HG03378 (cell line): ENCODE data around the gene ANO2.
"Not testable (repeated sequence)": the region's sequence is repeated elsewhere in the genome, so short reads cannot be mapped to it uniquely, and the experiment has no call there.

Experiments used
- ATAC-seq: cut with Tn5 transposase; IDR thresholded peaks from one replicate; pipeline ENCODE4 v1.9.1; 2021; ENCODE audit warnings: mild to moderate bottlenecking, moderate library complexity; ENCODE audit not compliant: unreplicated experiment

The ANO2 gene

DNA sequence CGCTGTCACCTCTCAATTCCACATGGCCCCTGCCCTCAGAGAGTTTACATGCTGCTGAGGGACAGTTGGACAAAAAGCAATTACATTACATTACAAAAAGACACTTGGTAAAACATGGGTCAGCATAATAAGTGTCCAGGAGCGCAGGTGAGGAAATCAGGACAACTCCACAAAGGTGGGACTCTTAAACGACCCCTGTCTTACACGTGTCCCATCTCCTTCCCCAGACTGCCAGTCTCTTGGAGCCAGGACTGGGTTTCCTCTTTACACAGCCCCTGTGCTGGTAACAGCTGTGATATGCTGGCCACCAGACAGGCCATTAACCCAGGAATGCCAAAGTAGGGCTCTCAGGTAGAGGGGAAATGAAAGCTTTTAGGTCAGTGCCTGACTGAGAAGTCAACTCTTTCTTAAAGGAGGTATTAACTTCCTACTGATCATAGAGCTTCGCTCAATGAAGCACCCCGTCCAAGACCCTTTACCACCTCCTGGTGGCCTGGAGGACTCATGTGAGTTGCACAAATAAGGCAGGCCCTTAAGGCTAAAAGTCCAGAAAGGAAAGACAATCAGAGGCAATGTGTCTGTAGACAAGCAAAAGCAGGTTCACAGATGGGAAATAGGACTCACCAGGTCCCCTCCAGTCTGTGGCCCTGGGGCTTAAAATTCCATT lies 55.5 kb downstream of the ANO2 start:
- ATAC-seq: no peak

GRCh38 chr12:5888816-5889315 lies 56.2 kb downstream of the ANO2 start:
- no peak for ATAC-seq

GRCh38 chr12:5887819-5888218 lies 57.2 kb downstream of the ANO2 start:
- ATAC-seq: not testable (repeated sequence)

- no peak for ATAC-seq
Observed at GRCh38 chr12:5884866-5885265, 60.2 kb downstream of the ANO2 start.

DNA sequence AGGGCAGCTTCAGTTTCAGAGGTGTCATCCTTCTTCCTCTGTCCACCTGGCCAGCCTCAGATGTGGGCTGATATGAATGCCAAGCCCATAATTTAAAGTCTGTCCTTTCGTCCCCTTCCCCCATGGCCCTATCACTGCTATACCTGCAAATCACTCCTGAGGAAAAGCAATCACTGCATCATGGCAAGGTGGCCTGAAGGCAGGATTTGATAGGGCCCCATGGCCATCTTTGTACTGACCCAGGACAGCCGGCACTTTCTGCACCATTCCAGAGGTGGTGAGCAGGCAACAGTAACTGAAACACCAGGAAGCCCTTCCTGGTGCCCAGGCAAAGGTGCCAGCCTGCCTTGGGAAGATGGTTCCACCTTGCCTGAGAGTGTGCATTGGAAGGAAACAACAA lies 60.8 kb downstream of the ANO2 start:
- no peak for ATAC-seq

DNA sequence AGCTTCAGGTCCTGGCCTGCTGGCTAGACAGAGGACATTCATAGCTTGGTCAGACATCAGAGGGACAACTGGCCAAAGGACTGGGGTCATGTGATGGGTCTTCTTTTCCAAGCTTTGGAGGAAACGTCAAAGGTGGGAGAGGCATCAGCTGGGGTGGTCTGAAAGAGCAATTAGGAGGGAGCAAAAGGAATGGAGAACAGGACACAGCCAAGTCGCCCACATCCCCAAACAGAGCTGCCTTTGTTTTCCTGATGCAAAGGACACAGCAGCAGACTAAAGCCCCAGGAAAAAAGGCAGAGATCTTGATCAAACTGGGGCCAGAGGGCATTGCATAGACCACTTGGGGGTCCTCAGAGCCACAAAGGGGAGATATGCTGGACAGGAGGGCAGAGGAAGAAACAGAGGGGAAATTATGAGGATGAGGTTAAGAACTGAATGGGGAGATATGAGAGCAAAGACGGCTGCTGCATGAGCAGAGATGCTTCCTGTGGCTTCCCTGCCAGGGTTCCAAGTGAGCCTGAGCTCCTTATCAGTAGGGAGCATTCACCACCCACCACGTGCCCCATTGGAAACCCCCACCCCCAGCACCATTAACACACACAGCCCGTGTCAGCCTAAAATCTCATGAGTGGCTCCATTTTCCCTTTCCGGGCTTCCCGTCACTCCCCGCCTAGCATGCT lies 62.4 kb downstream of the ANO2 start:
- no peak for ATAC-seq

- ATAC-seq: no peak
Observed at GRCh38 chr12:5881666-5882065, 63.4 kb downstream of the ANO2 start.

GRCh38 chr12:5881101-5881606 lies 63.9 kb downstream of the ANO2 start:
- no peak for ATAC-seq

DNA sequence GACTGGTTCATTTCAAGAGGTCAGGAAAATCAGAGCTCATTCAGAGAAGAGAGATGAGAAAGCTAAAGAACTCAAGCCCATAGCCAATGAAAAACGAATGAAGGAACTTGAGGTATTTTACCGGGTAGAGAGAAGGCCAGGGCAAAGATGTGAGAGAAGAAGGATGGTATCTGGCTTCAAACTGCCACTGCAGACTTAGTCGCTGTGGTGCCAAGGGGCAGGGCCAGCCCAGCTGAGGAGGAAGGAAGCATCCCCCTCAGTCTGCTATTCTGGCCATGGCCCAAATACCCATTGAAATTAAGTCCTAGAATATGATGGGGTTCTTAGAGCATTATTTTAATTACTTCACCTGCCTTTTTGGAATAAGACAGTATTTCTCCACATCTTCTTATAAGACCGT lies 69.2 kb downstream of the ANO2 start:
- ATAC-seq: no peak

- ATAC-seq: no peak
Observed at GRCh38 chr12:5874514-5874913, 70.5 kb downstream of the ANO2 start.

- no peak for ATAC-seq
Observed at GRCh38 chr12:5873281-5873919, 71.7 kb downstream of the ANO2 start.

DNA sequence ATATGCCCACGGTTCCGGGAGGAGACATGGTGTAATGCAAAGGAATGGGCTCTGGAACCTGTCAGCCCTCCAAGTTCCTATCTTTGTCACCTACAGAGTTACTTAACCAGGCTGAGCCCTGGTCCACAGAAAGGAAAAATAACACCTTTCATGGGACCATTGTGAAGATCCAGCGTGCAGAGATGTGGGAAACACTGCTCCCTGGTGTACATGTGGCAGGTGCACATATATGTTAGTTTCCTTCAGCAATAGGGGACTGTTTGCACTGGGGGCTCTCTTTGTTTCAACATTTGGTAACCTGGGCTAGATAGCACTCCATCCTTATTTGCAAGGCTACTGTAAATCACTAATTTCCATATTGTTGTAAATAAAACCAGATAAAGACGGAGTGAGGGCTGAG lies 72.3 kb downstream of the ANO2 start:
- no peak for ATAC-seq

DNA sequence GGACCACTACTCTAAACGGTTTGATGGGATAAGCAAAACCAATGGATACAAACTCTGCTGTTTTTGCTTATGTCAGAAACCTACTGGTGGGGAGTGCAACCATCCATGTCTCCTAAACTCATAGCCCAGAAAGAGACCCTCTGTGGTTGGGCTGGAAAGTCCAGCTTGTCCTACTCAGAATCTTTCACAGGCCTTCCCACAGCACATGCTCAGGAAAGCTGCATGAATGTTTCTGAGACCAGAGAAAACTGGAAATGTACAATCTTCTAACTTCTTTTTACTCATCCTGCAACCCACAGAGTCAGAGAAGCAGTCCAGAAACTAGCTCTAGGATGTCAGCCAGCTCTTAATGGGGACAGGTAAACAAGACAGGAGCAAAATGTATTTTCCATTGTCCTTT lies 73.3 kb downstream of the ANO2 start:
- ATAC-seq: no peak

- ATAC-seq: no peak
Observed at GRCh38 chr12:5870183-5870582, 74.9 kb downstream of the ANO2 start.

DNA sequence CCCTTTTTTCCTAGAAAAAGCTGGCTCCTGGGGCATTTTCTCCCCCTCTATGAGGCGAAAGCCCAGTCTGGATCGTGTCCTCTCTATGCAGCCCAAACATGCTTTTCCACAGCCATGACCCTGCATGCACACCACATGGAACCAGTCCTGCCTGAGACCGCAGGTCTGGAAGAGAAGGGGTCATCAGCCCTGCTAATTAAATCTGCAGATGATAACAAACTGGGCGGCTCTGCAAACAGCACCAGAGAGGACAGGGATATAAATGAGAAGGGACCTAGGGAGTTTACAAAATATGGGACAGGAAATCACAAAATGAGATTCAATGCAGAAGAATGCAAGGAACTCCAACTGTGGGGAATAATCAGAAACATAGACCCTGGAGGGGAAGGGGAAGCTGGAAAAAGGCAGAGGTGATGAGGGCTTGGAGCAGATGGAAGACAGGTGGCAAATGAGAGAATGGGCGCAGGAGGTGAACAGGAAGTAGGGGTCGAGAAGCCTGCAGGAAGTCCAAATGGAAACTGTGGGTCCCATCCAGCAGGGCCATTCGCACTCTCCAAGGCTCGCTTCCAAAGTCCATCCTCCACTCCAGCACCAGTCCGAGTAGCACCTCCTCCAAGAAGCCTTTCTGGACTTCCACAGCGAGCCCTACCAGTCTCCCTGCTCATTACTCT lies 76.3 kb downstream of the ANO2 start:
- no peak for ATAC-seq

GRCh38 chr12:5865397-5865796 lies 79.7 kb downstream of the ANO2 start:
- no peak for ATAC-seq

DNA sequence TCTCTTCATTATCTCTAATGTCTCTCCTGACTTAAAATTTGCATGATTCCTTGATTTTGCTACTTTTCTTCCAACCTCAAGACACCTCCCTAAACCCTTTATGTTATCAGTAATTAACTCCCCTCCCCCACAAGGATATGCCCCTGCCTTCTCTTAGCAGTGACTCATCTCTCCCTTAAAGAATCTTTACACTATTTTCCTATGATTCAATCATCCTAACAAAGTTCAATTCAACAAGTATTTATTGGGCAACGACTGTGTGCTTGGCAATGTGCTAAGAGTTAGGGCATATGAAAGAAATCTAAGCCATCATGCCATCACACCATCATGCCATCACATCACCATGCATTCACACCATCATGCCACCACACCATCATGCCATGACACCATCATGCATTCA lies 80.1 kb downstream of the ANO2 start:
- ATAC-seq: no peak

DNA sequence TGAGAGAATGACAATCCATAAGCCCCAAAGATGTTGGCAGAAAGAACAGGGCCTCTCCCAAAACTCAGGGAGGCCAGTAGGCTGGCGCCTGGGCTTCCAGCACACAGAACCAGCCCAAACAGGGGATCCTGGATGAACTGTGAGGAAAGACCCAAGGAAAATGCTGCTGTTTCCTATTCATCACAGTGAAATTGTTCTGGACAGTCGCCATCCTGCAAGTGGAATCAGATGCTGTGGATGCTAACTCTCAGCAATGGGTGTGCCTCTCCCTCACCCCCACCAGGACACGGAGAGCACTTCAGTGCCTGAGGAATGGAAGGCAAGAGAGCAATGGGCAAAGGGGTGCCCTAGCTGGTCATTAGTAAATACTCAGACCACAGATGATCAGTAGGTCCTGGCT lies 80.8 kb downstream of the ANO2 start:
- no peak for ATAC-seq

DNA sequence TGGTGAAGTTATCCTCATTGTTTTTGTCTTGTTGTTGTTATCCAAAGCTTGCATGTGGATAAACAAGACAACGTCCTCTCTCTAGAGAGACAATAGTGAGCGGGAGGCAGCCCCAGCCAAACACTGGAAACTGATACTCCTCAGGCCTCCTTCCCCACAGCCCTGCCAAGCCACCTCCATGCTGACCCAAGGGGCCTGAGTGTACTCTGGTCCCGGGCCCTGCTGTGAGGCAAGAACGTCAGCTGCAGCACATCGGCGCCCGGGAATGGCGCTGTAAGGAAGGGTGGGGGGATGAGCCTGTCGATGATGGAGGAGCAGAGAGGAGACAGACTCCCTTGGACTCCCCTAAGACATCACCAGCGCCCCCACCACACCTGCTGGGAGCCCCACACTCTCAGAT lies 83.6 kb downstream of the ANO2 start:
- ATAC-seq: no peak

- ATAC-seq: no peak
Observed at GRCh38 chr12:5856692-5857091, 88.4 kb downstream of the ANO2 start.

DNA sequence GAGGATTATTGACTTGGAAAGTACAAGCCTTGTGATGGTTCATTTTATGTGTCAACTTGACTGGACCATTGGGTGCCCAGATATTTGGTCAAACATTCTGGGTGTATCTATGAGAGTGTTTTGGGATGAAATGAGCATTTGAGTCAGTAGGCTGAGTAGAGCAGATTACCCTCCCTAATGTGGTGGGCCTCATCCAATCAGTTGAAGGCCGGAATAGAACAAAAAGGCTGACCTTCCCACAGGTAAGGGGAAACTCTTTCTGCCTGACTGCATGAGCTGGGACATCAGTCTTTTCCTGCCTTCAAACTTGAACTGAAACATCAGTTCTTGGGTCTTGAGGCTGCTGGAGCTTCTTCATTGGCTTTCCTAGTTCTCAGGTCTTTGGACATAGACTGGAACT lies 98.1 kb downstream of the ANO2 start:
- no peak for ATAC-seq
